ENCODE data around the gene TPRX2. TPM values are rescaled to one million over a fixed set of nuclear protein-coding genes. Genes with fewer than 3 reads are reported as not detected.

The TPRX2 gene
- total and polyA plus RNA-seq, 2 experiments from 2014 or later: not detected

- no peak for TF ChIP-seq ZNF462 (CRISPR knock-in tag; IDR thresholded peaks at IDR 0.05)
Observed at GRCh38 chr19:47839411-47839810, 19.6 kb upstream of the TPRX2 start (continued).

- Histone ChIP-seq H2AFZ (peak overlapping the region; percentile 88; the same call in 1 of the 2 replicates), H3K4me1 (ENCODE audit: insufficient read depth) (peaks cover 8% of the 10 kb centered on the region), H3K4me2 (peak overlapping the region; percentile 55; the same call in 1 of the 2 replicates), H3F3A (replicated peaks; ENCODE audit: low read depth) (peaks cover 10% of the 10 kb centered on the region), H3K27ac (ENCODE audit: low read depth) (no peak overlapping the region), H4K20me1 (replicated peaks; ENCODE audit: insufficient read depth) (no peaks in the 10 kb centered on the region), H3K27me3 (ENCODE audit: insufficient read depth) (no peaks in the 10 kb centered on the region), H3K9me2 (ENCODE audit: insufficient read depth) (no peaks in the 10 kb centered on the region; the same call in 1 of the 2 replicates), H3K79me2 (replicated peaks; ENCODE audit: insufficient read depth) (no peaks in the 10 kb centered on the region), H3K4me3 (no peak overlapping the region), H3K36me3 (ENCODE audit: insufficient read depth) (no peaks in the 10 kb centered on the region)
- Mint-ChIP-seq H3K9me3 (no peaks in the 10 kb centered on the region), H3K27me3 (ENCODE audit: insufficient read depth, low read depth, poor library complexity) (peaks cover 11% of the 10 kb centered on the region), H3K4me1 (peaks cover 16% of the 10 kb centered on the region), H3K4me3 (no peak overlapping the region; the same call in 2 of the 3 replicates), H3K27ac (no peak overlapping the region), H3K36me3 (ENCODE audit: low read depth) (peaks cover 3% of the 10 kb centered on the region; the same call in 1 of the 3 replicates)
- ATAC-seq: peak; percentile 95
- DNase-seq (ENCODE audit: low spot score): peak; percentile 80
- TF ChIP-seq ETS1 (IDR thresholded peaks at IDR 0.05) (no peak), POLR2AphosphoS5 (IDR thresholded peaks at IDR 0.05; ENCODE audit: low read depth) (no peak), ZNF462 (CRISPR knock-in tag; IDR thresholded peaks at IDR 0.05) (no peak), REST (IDR thresholded peaks at IDR 0.05; ENCODE audit: unreplicated experiment) (no peak)
Observed at GRCh38 chr19:47839913-47840312, 19.1 kb upstream of the TPRX2 start.

All from GM23338 (cell line).